Tibial artery (tissue), 4 donors: ENCODE measurements around the gene TKFC.

ENCODE experiments used
- DNase-seq, 2 donors: peaks; one replicate each; pipeline ENCODE4 v3.0.0-alpha.2; 2019
- H3K27ac ChIP-seq, 2 donors: fragments of 200-600 bp; sonication (generic) in 1 of 2; 1 replicate in 1 of 2; 2 replicates in 1 of 2; pipeline ENCODE4 v1.5.1; 2018 to 2019; ENCODE audit warnings: mild to moderate bottlenecking in 1 of 2
- H3K27me3 ChIP-seq, 2 donors: fragments of 200-600 bp; sonication (generic) in 1 of 2; one replicate each; pipeline versions ENCODE4 v1.5.1 to v1.6.0; 2016 to 2019
- H3K36me3 ChIP-seq, 3 donors: fragments of 200-600 bp; sonication (generic) in 2 of 3; one replicate each; pipeline ENCODE4 v1.5.1; 2016 to 2019; ENCODE audit warnings: mild to moderate bottlenecking in 2 of 3
- H3K4me1 ChIP-seq, 4 donors: fragments of 200-600 bp; sonication (generic) in 2 of 4; 1 replicate in 3 of 4; 2 replicates in 1 of 4; pipeline ENCODE4 v1.5.1; 2016 to 2019
- H3K4me3 ChIP-seq, 2 donors: fragments of 200-600 bp; sonication (generic) in 1 of 2; 1 replicate in 1 of 2; 2 replicates in 1 of 2; pipeline ENCODE4 v1.5.1; 2018 to 2019; ENCODE audit warnings: mild to moderate bottlenecking in 2 of 2
- H3K9me3 ChIP-seq, 3 donors: fragments of 200-600 bp; sonication (generic) in 1 of 3; one replicate each; pipeline ENCODE4 v1.5.1; 2016 to 2019
- CTCF ChIP-seq, 2 experiments: fragments of 200-600 bp in 1 of 2; fragments of 450-650 bp in 1 of 2; IDR thresholded peaks; one replicate each; pipeline ENCODE4 v1.5.1; 2017 to 2019; ENCODE audit warnings: antibody characterized with exemption in 2 of 2, mild to moderate bottlenecking in 1 of 2, moderate library complexity in 1 of 2
- intact Hi-C: fragments of 100-400 bp; cut with DNase I; formaldehyde crosslinking; loops from one replicate; pipeline ENCODE4 v1.15.0; 2023; ENCODE audit warnings: low total_unique reads

Gene TKFC

GRCh38 chr11:61341706-61342105 lies 8.7 kb downstream of the TKFC start:
- H3K36me3 ChIP-seq: peaks cover 0 to 71% (median 6%) of the 10 kb centered on the region in 3 donors
- DNase-seq: no peak
- H3K4me3 ChIP-seq: no peak overlapping the region
- intact Hi-C loops: no loop called here
- H3K27ac ChIP-seq: no peak overlapping the region
- no peaks in the 10 kb centered on the region for H3K9me3 ChIP-seq
- TF ChIP-seq CTCF (IDR thresholded peaks at IDR 0.05): no peak
- H3K4me1 ChIP-seq: peaks cover 0 to under 1% (median 0%) of the 10 kb centered on the region in 4 donors
- H3K27me3 ChIP-seq: no peaks in the 10 kb centered on the region

DNA sequence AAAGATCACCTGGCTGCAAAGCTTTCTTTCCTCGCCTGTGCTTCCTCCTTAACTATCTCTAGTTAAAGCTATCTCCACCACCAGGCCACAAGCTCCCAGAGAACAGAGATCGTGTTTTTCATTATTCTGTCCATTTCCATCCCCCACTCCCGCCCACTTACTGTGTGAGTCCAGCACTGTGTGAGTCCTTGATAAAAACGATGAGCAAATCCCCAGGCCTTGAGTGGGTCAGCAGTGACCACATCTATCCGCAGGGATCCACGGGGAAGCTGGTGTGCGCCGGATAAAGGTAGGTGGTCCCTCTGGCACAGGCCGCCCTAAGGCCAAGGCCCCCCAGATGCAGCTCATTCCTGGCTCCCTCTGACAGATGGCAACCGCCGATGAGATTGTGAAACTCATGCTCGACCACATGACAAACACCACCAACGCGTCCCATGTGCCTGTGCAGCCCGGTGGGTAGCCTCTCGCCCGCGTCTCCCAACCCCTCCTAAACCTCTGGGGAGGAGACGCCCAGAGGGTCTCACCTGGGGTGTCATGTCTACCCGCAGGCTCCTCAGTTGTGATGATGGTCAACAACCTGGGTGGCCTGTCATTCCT lies 9.3 kb downstream of the TKFC start:
- H3K27me3 ChIP-seq: no peaks in the 10 kb centered on the region
- peaks cover 0 to 77% (median 6%) of the 10 kb centered on the region in 3 donors for H3K36me3 ChIP-seq
- no peak for TF ChIP-seq CTCF (IDR thresholded peaks at IDR 0.05)
- no peak overlapping the region for H3K4me3 ChIP-seq
- no peak overlapping the region for H3K27ac ChIP-seq
- H3K4me1 ChIP-seq: no peaks in the 10 kb centered on the region
- H3K9me3 ChIP-seq: no peaks in the 10 kb centered on the region
- no peak for DNase-seq
- intact Hi-C loops: no loop called here

DNA sequence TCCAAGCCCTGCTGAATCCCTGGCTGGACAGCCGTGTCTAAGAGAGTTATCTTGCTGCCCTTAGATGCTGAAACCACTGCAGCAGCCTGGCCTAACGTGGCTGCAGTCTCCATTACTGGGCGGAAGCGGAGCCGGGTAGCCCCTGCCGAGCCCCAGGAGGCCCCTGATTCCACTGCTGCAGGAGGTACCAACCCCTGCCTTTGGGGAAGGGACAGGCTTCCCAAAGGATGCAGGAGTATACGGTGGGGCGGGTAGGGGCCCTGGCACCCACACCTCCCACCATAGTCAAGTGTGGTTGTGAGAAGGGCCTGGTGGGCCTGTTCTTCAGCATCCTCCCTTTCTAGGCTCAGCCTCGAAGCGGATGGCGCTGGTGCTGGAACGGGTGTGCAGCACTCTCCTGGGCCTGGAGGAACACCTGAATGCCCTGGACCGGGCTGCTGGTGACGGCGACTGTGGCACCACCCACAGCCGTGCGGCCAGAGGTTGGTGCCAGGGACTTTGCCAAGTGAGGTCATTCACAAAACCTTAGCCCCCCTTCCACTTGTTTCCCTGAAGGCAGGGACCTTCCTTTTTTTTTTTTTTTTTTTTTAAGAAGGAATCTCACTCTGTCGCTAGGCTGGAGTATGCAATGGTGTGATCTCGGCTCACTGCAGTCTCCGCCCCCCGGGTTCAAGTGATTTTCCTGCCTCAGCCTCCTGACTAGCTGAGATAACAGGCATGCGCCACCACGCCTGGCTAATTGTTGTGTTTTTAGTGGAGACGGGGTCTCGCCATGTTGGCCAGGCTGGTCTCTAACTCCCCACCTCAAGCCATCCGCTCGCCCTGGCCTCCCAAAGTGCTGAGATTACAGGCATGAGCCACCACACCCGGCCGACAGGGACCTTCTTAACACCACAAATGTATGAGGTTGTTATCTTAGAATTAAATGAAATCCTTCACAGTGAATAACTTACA lies 11.0 kb downstream of the TKFC start:
- no peaks in the 10 kb centered on the region for H3K9me3 ChIP-seq
- no peaks in the 10 kb centered on the region for H3K27me3 ChIP-seq
- no peaks in the 10 kb centered on the region for H3K4me1 ChIP-seq
- no peak overlapping the region for H3K4me3 ChIP-seq
- TF ChIP-seq CTCF (IDR thresholded peaks at IDR 0.05): no peak
- peaks cover 0 to 82% (median 15%) of the 10 kb centered on the region in 3 donors for H3K36me3 ChIP-seq
- intact Hi-C loops: no loop called here
- no peak for DNase-seq
- H3K27ac ChIP-seq: no peak overlapping the region

- intact Hi-C loops: no loop called here
- Histone ChIP-seq H3K27ac (no peak overlapping the region), H3K27me3 (no peaks in the 10 kb centered on the region), H3K36me3 (peaks cover 3 to 84% (median 26%) of the 10 kb centered on the region in 3 donors), H3K9me3 (no peaks in the 10 kb centered on the region), H3K4me3 (no peak overlapping the region), H3K4me1 (no peaks in the 10 kb centered on the region)
- TF ChIP-seq CTCF (IDR thresholded peaks at IDR 0.05): no peak
- DNase-seq: no peak
Measured at GRCh38 chr11:61345170-61345610, 12.2 kb downstream of the TKFC start.

DNA sequence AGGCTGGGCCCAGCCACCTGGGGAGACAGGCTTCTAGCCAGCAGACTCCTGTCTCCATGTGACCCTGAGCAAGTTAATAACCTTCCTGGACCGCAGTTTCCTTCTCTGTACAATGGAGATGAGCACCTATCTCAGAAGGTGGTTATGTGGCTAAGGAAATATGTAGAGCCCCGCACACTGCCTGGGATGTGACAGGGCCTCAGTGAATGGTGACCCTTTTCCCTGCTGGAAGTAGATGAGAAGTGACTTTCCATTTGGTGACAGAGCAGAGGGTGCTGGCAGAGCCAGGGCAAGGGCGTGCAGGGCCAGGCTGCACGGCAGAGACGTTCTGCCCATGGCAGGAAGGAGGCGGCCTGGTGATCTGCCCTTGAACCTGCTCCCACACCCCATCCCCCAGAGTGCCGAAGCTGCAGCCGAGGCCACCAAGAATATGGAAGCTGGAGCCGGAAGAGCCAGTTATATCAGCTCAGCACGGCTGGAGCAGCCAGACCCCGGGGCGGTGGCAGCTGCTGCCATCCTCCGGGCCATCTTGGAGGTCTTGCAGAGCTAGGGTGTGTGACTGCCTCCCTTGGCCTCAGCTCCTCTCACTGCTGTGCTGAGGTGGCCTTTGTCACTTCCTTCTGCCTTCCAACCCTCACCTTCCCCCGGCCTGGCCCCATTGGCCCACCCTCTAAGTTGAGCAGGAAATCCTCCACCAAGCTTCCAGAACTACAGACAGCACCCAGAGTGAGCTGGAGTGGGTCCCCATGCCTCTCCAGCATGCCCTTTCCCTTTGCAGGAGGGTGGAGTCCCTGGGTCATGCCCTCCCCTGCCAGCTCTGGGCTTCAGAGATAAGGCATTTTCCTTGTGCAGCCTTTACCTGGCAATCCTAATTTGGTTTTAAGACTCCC lies 13.2 kb downstream of the TKFC start:
- intact Hi-C loops: no loop called here
- no peak overlapping the region for H3K4me3 ChIP-seq
- peaks cover 11 to 88% (median 36%) of the 10 kb centered on the region in 3 donors for H3K36me3 ChIP-seq
- H3K27ac ChIP-seq: no peak overlapping the region
- no peak for TF ChIP-seq CTCF (IDR thresholded peaks at IDR 0.05)
- H3K4me1 ChIP-seq: no peaks in the 10 kb centered on the region
- DNase-seq: no peak
- no peaks in the 10 kb centered on the region for H3K9me3 ChIP-seq
- no peaks in the 10 kb centered on the region for H3K27me3 ChIP-seq
